H1 (cell line): ENCODE measurements around the gene TNNI2. TPM values are rescaled to one million over a fixed set of nuclear protein-coding genes. Genes with fewer than 3 reads are reported as not detected.

Experiments used
- CTCF ChIA-PET: fragments of 300-600 bp; sonication (Branson Sonifier 250); formaldehyde crosslinking; loops from one replicate; lab custom pipeline; 2021; ENCODE audit not compliant: partially characterized antibody; lab: Charles Lee
- POLR2A ChIA-PET: fragments of 300-600 bp; sonication (Branson Sonifier 250); formaldehyde crosslinking; loops from one replicate; lab custom pipeline; 2021; ENCODE audit warnings: inconsistent platforms; ENCODE audit not compliant: partially characterized antibody; lab: Charles Lee
- DNase-seq, 2 experiments: peaks; one replicate each; pipeline versions ENCODE4 v3.0.0 to v3.0.0-alpha.2; 2010 to 2022; ENCODE audit warnings: low spot score in 2 of 2, low read depth in 1 of 2, mixed read lengths in 1 of 2
- FAIRE-seq: peaks from 2 replicates; lab custom pipeline; 2011; peaks lifted over from hg19 to GRCh38; lab: Jason Lieb, UNC
- H2AFZ ChIP-seq: 2 replicates; pipeline ENCODE4 v1.8.1; 2012; ENCODE audit warnings: low read length, inconsistent platforms
- H2AK5ac ChIP-seq: 2 replicates; pipeline ENCODE4 v1.6.1; 2013; ENCODE audit warnings: low read depth, low read length
- H2BK120ac ChIP-seq: replicated peaks from 2 replicates; pipeline ENCODE3; 2013; ENCODE audit warnings: low read depth, low read length, inconsistent platforms
- H2BK12ac ChIP-seq: 2 replicates; pipeline ENCODE4 v1.6.1; 2013; ENCODE audit warnings: low read depth, low read length
- H2BK15ac ChIP-seq: 2 replicates; pipeline ENCODE4 v1.6.1; 2013; ENCODE audit warnings: low read length
- H2BK20ac ChIP-seq: 2 replicates; pipeline ENCODE4 v1.6.1; 2013; ENCODE audit warnings: low read length
- H2BK5ac ChIP-seq: 2 replicates; pipeline ENCODE4 v1.6.1; 2013; ENCODE audit warnings: low read depth, low read length
- H3K14ac ChIP-seq: 2 replicates; pipeline ENCODE4 v1.6.1; 2013; ENCODE audit warnings: inconsistent platforms; ENCODE audit not compliant: insufficient read length
- H3K18ac ChIP-seq: 2 replicates; pipeline ENCODE4 v1.6.1; 2013; ENCODE audit warnings: low read length; ENCODE audit errors: extremely low read depth
- H3K23ac ChIP-seq: 2 replicates; pipeline ENCODE4 v1.6.1; 2013; ENCODE audit warnings: inconsistent platforms; ENCODE audit not compliant: insufficient read length
- H3K23me2 ChIP-seq: 2 replicates; pipeline ENCODE4 v1.6.1; 2013; ENCODE audit warnings: low read depth, low read length
- H3K27ac ChIP-seq: 2 replicates; pipeline ENCODE4 v1.6.1; 2011; ENCODE audit warnings: low read depth, low read length, inconsistent platforms
- H3K27me3 ChIP-seq, 4 experiments: replicated peaks in 1 of 4; 1 replicate in 1 of 4; 2 replicates in 3 of 4; pipeline versions ENCODE4 v1.6.1 to v1.8.1; 2011 to 2013; ENCODE audit warnings: low read length in 3 of 4, mild to moderate bottlenecking in 3 of 4, inconsistent platforms in 2 of 4, mixed read lengths in 2 of 4, moderate library complexity in 1 of 4; ENCODE audit not compliant: control insufficient read depth in 3 of 4, insufficient read depth in 3 of 4; ENCODE audit errors: extremely low read depth in 1 of 4
- H3K36me3 ChIP-seq, 4 experiments: 2 replicates each; pipeline versions ENCODE4 v1.6.1 to v1.8.1; 2011 to 2013; ENCODE audit warnings: mild to moderate bottlenecking in 4 of 4, low read length in 3 of 4, moderate library complexity in 2 of 4, control low read depth in 1 of 4, inconsistent platforms in 1 of 4; ENCODE audit not compliant: insufficient read depth in 4 of 4, control insufficient read depth in 2 of 4
- H3K4ac ChIP-seq: replicated peaks from 2 replicates; pipeline ENCODE3; 2013; ENCODE audit warnings: low read length, low read depth, mixed read lengths, inconsistent platforms; ENCODE audit not compliant: insufficient read length
- H3K4me1 ChIP-seq, 4 experiments: replicated peaks in 1 of 4; 1 replicate in 1 of 4; 2 replicates in 3 of 4; pipeline versions ENCODE4 v1.6.1 to v1.8.1; 2011 to 2013; ENCODE audit warnings: low read length in 3 of 4, inconsistent platforms in 2 of 4, mixed read lengths in 1 of 4; ENCODE audit not compliant: insufficient read depth in 4 of 4, control insufficient read depth in 3 of 4
- H3K4me2 ChIP-seq, 2 experiments: 2 replicates each; pipeline versions ENCODE4 v1.6.1 to v1.8.1; 2011 to 2013; ENCODE audit warnings: low read depth in 2 of 2, low read length in 2 of 2, control low read depth in 1 of 2, inconsistent platforms in 1 of 2, mild to moderate bottlenecking in 1 of 2; ENCODE audit not compliant: insufficient read depth in 1 of 2
- H3K4me3 ChIP-seq, 4 experiments: fragments of 200-600, 300-600 bp in 1 of 4; sonication (generic), shearing (Covaris generic), sonication (Bioruptor Twin) in 1 of 4; 2 replicates each; pipeline versions ENCODE4 v1.5.1 to v1.8.1; 2011 to 2016; ENCODE audit warnings: low read length in 4 of 4, low read depth in 3 of 4, control low read depth in 2 of 4, inconsistent platforms in 2 of 4, mild to moderate bottlenecking in 2 of 4, mixed read lengths in 1 of 4, moderate library complexity in 1 of 4; ENCODE audit not compliant: insufficient read depth in 2 of 4; ENCODE audit errors: extremely low read depth in 1 of 4
- H3K56ac ChIP-seq: replicated peaks from 2 replicates; pipeline ENCODE3; 2013; ENCODE audit warnings: low read depth, mild to moderate bottlenecking, mixed read lengths, low read length, inconsistent platforms; ENCODE audit not compliant: insufficient read length
- H3K79me1 ChIP-seq: 2 replicates; pipeline ENCODE4 v1.6.1; 2013; ENCODE audit warnings: low read depth, low read length, control low read depth
- H3K79me2 ChIP-seq, 2 experiments: 2 replicates each; pipeline versions ENCODE4 v1.6.1 to v1.8.1; 2012 to 2013; ENCODE audit warnings: low read length in 2 of 2, mild to moderate bottlenecking in 2 of 2, inconsistent platforms in 1 of 2; ENCODE audit not compliant: insufficient read depth in 2 of 2, control insufficient read depth in 1 of 2
- H3K9ac ChIP-seq, 4 experiments: replicated peaks in 1 of 4; 1 replicate in 1 of 4; 2 replicates in 3 of 4; pipeline versions ENCODE4 v1.6.1 to v1.8.1; 2011 to 2013; ENCODE audit warnings: low read depth in 3 of 4, low read length in 3 of 4, control low read depth in 2 of 4, mild to moderate bottlenecking in 2 of 4, moderate library complexity in 2 of 4, inconsistent platforms in 1 of 4; ENCODE audit errors: extremely low read depth in 1 of 4
- H3K9me3 ChIP-seq, 2 experiments: 2 replicates each; pipeline versions ENCODE4 v1.6.1 to v1.8.1; 2012 to 2013; ENCODE audit warnings: mild to moderate bottlenecking in 2 of 2, moderate library complexity in 2 of 2, control low read depth in 1 of 2, inconsistent platforms in 1 of 2, low read depth in 1 of 2, low read length in 1 of 2, mixed read lengths in 1 of 2; ENCODE audit not compliant: insufficient read depth in 2 of 2
- H4K20me1 ChIP-seq, 2 experiments: replicated peaks in 1 of 2; 2 replicates each; pipeline versions ENCODE3 to v1.8.1; 2011 to 2013; ENCODE audit warnings: inconsistent platforms in 2 of 2, low read length in 2 of 2, mild to moderate bottlenecking in 1 of 2; ENCODE audit not compliant: insufficient read depth in 2 of 2, control insufficient read depth in 1 of 2
- H4K5ac ChIP-seq: 2 replicates; pipeline ENCODE4 v1.6.1; 2013; ENCODE audit warnings: low read length, low read depth, mixed read lengths, inconsistent platforms; ENCODE audit not compliant: insufficient read length
- H4K8ac ChIP-seq: 2 replicates; pipeline ENCODE4 v1.8.0; 2013; ENCODE audit warnings: mild to moderate bottlenecking, moderate library complexity, low read length, inconsistent platforms; ENCODE audit not compliant: insufficient read depth; ENCODE audit errors: extremely low read depth
- H4K91ac ChIP-seq: replicated peaks from 2 replicates; pipeline ENCODE3; 2013; ENCODE audit warnings: low read length, mixed read lengths, inconsistent platforms; ENCODE audit not compliant: insufficient read length
- BCL11A ChIP-seq, 2 experiments: IDR thresholded peaks; one replicate each; pipeline ENCODE4 v1.6.1; 2011; ENCODE audit warnings: low read depth in 2 of 2, low read length in 2 of 2, mild to moderate bottlenecking in 2 of 2
- CEBPB ChIP-seq: IDR thresholded peaks from 2 replicates; pipeline ENCODE4 v1.6.1; 2012; ENCODE audit warnings: low read depth, low read length
- JUN ChIP-seq: IDR thresholded peaks from 2 replicates; pipeline ENCODE4 v1.6.1; 2011; ENCODE audit warnings: low read depth, mild to moderate bottlenecking, improper control_type of control experiment, low read length
- SIN3A ChIP-seq, 2 experiments: IDR thresholded peaks in 1 of 2; conservative IDR thresholded peaks in 1 of 2; 2 replicates each; pipeline ENCODE4 v1.6.1; 2011 to 2012; ENCODE audit warnings: low read length in 2 of 2, improper control_type of control experiment in 1 of 2, low read depth in 1 of 2, mild to moderate bottlenecking in 1 of 2
- SIRT6 ChIP-seq: IDR thresholded peaks from one replicate; pipeline ENCODE4 v1.7.1; 2012; ENCODE audit warnings: low read length, inconsistent platforms
- TAF1 ChIP-seq: IDR thresholded peaks from 2 replicates; pipeline ENCODE4 v1.6.1; 2011; ENCODE audit warnings: mild to moderate bottlenecking, low read depth, low read length
- WGBS, 2 experiments: shearing (Covaris generic) in 1 of 2; methylation state at CpG; one replicate each; pipeline versions ENCODE4 v1.1.6 to v1.1.7; 2013 to 2015; ENCODE audit warnings: low lambda C conversion rate in 2 of 2, mixed read lengths in 2 of 2, inconsistent platforms in 1 of 2, low coverage in 1 of 2, missing lambda C conversion rate in 1 of 2; ENCODE audit not compliant: insufficient replicate concordance in 2 of 2, insufficient coverage in 1 of 2, insufficient read length in 1 of 2; ENCODE audit errors: extremely low coverage in 1 of 2, missing lambda C conversion rate in 1 of 2; 5-methylcytosine and 5-hydroxymethylcytosine counted together
- polyA plus RNA-seq, 7 experiments: library from polyadenylated mRNA; depleted of rRNA in 3 of 7; stranded (reverse) in 5 of 7; unstranded in 2 of 7; fragments of >200 nt in 5 of 7; fragments of 200-250 nt in 2 of 7; gene quantifications; 1 replicate in 5 of 7; 2 replicates in 1 of 7; 4 replicates in 1 of 7; pipeline versions ENCODE4 v1.2.1 to v1.2.3, GENCODE V29; 2011 to 2013; ENCODE audit warnings: missing spikeins in 2 of 7, mixed read lengths in 2 of 7
- total RNA-seq: library from RNA; stranded (reverse); fragmentation: NEBNext Ultra II Directional; extraction: Animal tissue kit (Norgen Biotek cat#: 25700); gene quantifications from 2 replicates; pipeline ENCODE4 v1.2.1, GENCODE V29; 2021

TNNI2 gene
- total and polyA plus RNA-seq, 2 of the 8 experiments (the other 6 are each of a cell fraction or from before 2014, with no cell fraction given), result not detected

GRCh38 chr11:1852271-1852876, 13.6 kb downstream of the TNNI2 start:
- Histone ChIP-seq H3K79me1 (no peaks in the 10 kb centered on the region), H3K23ac (no peak overlapping the region), H2BK5ac (no peak overlapping the region), H2BK12ac (no peak overlapping the region), H3K9ac (no peak overlapping the region), H3K4me2 (no peak overlapping the region), H2AFZ (no peak overlapping the region), H2BK20ac (no peak overlapping the region), H3K4me3 (no peak overlapping the region), H3K36me3 (no peaks in the 10 kb centered on the region), H3K9me3 (no peaks in the 10 kb centered on the region), H3K4me1 (no peaks in the 10 kb centered on the region), H3K27me3 (no peaks in the 10 kb centered on the region), H2BK15ac (no peak overlapping the region), H4K5ac (no peak overlapping the region), H2AK5ac (no peak overlapping the region)
- ChIA-PET POLR2A (no interaction called here), CTCF (interaction anchor here (0.8 to 15.7 kb wide), 9 partner anchors 13 to 301 kb away, joined by 3 to 232 read pairs (median 5); no protein-coding TSS in a partner anchor)
- 91% methylated on average over 23 of the region's 25 CpGs; no CpG with 5 or more reads in 1 of the 2 experiments for WGBS, 2 experiments
- DNase-seq, result no peak
- no peak for TF ChIP-seq JUN
- TF ChIP-seq CEBPB, result no peak
- no peak for TF ChIP-seq TAF1
- TF ChIP-seq BCL11A (IDR thresholded peaks at IDR 0.05; ENCODE audit: low read depth in 2 of 2, low read length in 2 of 2), result no peak
- no peak for TF ChIP-seq SIRT6
- no peak for TF ChIP-seq SIN3A (conservative IDR thresholded peaks at IDR 0.05 in 1 of 2, IDR thresholded peaks at IDR 0.05 in 1 of 2; ENCODE audit: low read depth in 1 of 2, low read length in 2 of 2)
- TF ChIP-seq, all 59 proteins: peak for 0
- no peak overlapping the region for H3K27ac ChIP-seq
- H3K79me2 ChIP-seq, result no peaks in the 10 kb centered on the region
- H4K20me1 ChIP-seq, result no peaks in the 10 kb centered on the region
- no peak overlapping the region for H3K56ac ChIP-seq
- H4K91ac ChIP-seq, result no peak overlapping the region
- H3K14ac ChIP-seq, result no peak overlapping the region
- H3K23me2 ChIP-seq, result no peaks in the 10 kb centered on the region
- no peak overlapping the region for H3K4ac ChIP-seq
- FAIRE-seq, result no peak
- H3K18ac ChIP-seq, result no peak overlapping the region
- H2BK120ac ChIP-seq, result no peak overlapping the region
- no peak overlapping the region for H4K8ac ChIP-seq
